Esophagus squamous epithelium (tissue), 4 donors: ENCODE results near the gene POLR2H.

Source experiments
- CTCF ChIP-seq, 6 experiments: fragments of 450-650 bp in 4 of 6; fragments of 200-600 bp in 2 of 6; sonication (generic) in 2 of 6; IDR thresholded peaks; one replicate each; pipeline ENCODE4 v1.5.1; 2016 to 2019; ENCODE audit warnings: antibody characterized with exemption in 6 of 6, mild to moderate bottlenecking in 4 of 6, moderate library complexity in 4 of 6
- POLR2A ChIP-seq, 4 donors: fragments of 450-650 bp; IDR thresholded peaks; one replicate each; pipeline ENCODE4 v1.6.1; 2017; ENCODE audit warnings: antibody characterized with exemption in 4 of 4, mild to moderate bottlenecking in 4 of 4, moderate library complexity in 3 of 4

- TF ChIP-seq CTCF (IDR thresholded peaks at IDR 0.05) (no peak), POLR2A (IDR thresholded peaks at IDR 0.05) (no peak)
Observed at GRCh38 chr3:184359610-184360009, 1.9 kb upstream of the POLR2H start.
